ENCODE data around the gene INPP5F. TPM values are rescaled to one million over a fixed set of nuclear protein-coding genes. Genes with fewer than 3 reads are reported as not detected.

INPP5F gene
- 10 to 100 TPM; 13.9 to 20.9 (median 17.0) TPM for total RNA-seq

- no peak for TF ChIP-seq CTCF (IDR thresholded peaks at IDR 0.05; ENCODE audit: low read depth)
Observed at GRCh38 chr10:119725828-119726675, at the start of gene INPP5F. Gene INPP5F (plus strand): TSS chr10:119726050. CDS start chr10:119726263, 213 bp downstream.

- TF ChIP-seq CTCF (IDR thresholded peaks at IDR 0.05; ENCODE audit: low read depth), result no peak
Observed at GRCh38 chr10:119677126-119677525, 48.7 kb upstream of the INPP5F start.

GRCh38 chr10:119677904-119678755, 47.7 kb upstream of the INPP5F start:
- no peak for TF ChIP-seq CTCF (IDR thresholded peaks at IDR 0.05; ENCODE audit: low read depth)

- no peak for TF ChIP-seq CTCF (IDR thresholded peaks at IDR 0.05; ENCODE audit: low read depth)
Observed at GRCh38 chr10:119679480-119679829, 46.4 kb upstream of the INPP5F start.

GRCh38 chr10:119680050-119680449, 45.8 kb upstream of the INPP5F start:
- TF ChIP-seq CTCF (IDR thresholded peaks at IDR 0.05; ENCODE audit: low read depth), result no peak

GRCh38 chr10:119680650-119681081, 45.2 kb upstream of the INPP5F start:
- TF ChIP-seq CTCF (IDR thresholded peaks at IDR 0.05; ENCODE audit: low read depth), result no peak

Measured in subcutaneous adipose tissue (tissue), 4 donors.